ENCODE measurements around the gene IL18R1.

The IL18R1 gene

GRCh38 chr2:102435741-102436140, 80.1 kb downstream of the IL18R1 start:
- DNase-seq, result no peak

GRCh38 chr2:102436323-102436722, 80.7 kb downstream of the IL18R1 start:
- no peak for DNase-seq

GRCh38 chr2:102437122-102437521, 81.5 kb downstream of the IL18R1 start:
- DNase-seq, result no peak

- no peak for DNase-seq
Observed at GRCh38 chr2:102438111-102438510, 82.5 kb downstream of the IL18R1 start.

- DNase-seq, result no peak
Observed at GRCh38 chr2:102438578-102438977, 83.0 kb downstream of the IL18R1 start.

- no peak for DNase-seq
Observed at GRCh38 chr2:102439065-102439695, 83.6 kb downstream of the IL18R1 start.

GRCh38 chr2:102442967-102443828, 87.6 kb downstream of the IL18R1 start:
- DNase-seq, result peak; percentile 19

- DNase-seq, result no peak
Observed at GRCh38 chr2:102444233-102444632, 88.6 kb downstream of the IL18R1 start.

- DNase-seq, result no peak
Observed at GRCh38 chr2:102446936-102447335, 91.3 kb downstream of the IL18R1 start.

Measured in activated effector memory CD4-positive, alpha-beta T cell treated with Interleukin-2 at 50 U/mL for 16 hours (primary cell).